GM18502 (cell line): ENCODE measurements around the gene TUBB6.

Source experiments
- ATAC-seq: cut with Tn5 transposase; IDR thresholded peaks from one replicate; pipeline ENCODE4 v1.9.1; 2021; ENCODE audit warnings: mild to moderate bottlenecking; ENCODE audit not compliant: unreplicated experiment, poor library complexity

Gene TUBB6

GRCh38 chr18:12335503-12335902 is 27.5 kb downstream of the TUBB6 start:
- no peak for ATAC-seq

GRCh38 chr18:12336171-12336613 is 28.2 kb downstream of the TUBB6 start:
- no peak for ATAC-seq

- ATAC-seq, result no peak
Measured at GRCh38 chr18:12336887-12337286, 28.8 kb downstream of the TUBB6 start.

GRCh38 chr18:12338382-12338781 is 30.3 kb downstream of the TUBB6 start:
- ATAC-seq, result no peak

- ATAC-seq, result no peak
Measured at GRCh38 chr18:12340945-12341660, 33.1 kb downstream of the TUBB6 start.

GRCh38 chr18:12342661-12343060 is 34.6 kb downstream of the TUBB6 start:
- no peak for ATAC-seq

GRCh38 chr18:12345491-12346239 is 37.6 kb downstream of the TUBB6 start:
- ATAC-seq, result no peak

GRCh38 chr18:12346240-12346565 is 38.2 kb downstream of the TUBB6 start:
- ATAC-seq, result no peak

- no peak for ATAC-seq
Measured at GRCh38 chr18:12347895-12348294, 39.9 kb downstream of the TUBB6 start.

GRCh38 chr18:12352188-12352587 is 44.1 kb downstream of the TUBB6 start:
- no peak for ATAC-seq

- ATAC-seq, result no peak
Measured at GRCh38 chr18:12359515-12359927, 51.5 kb downstream of the TUBB6 start.

GRCh38 chr18:12361770-12362378 is 53.8 kb downstream of the TUBB6 start:
- no peak for ATAC-seq

GRCh38 chr18:12362473-12363174 is 54.6 kb downstream of the TUBB6 start:
- ATAC-seq, result no peak

GRCh38 chr18:12366379-12366778 is 58.3 kb downstream of the TUBB6 start:
- ATAC-seq, result no peak

- no peak for ATAC-seq
Measured at GRCh38 chr18:12366784-12367183, 58.7 kb downstream of the TUBB6 start.

- ATAC-seq, result no peak
Measured at GRCh38 chr18:12369211-12369610, 61.2 kb downstream of the TUBB6 start.

- ATAC-seq, result no peak
Measured at GRCh38 chr18:12371590-12371989, 63.5 kb downstream of the TUBB6 start.

GRCh38 chr18:12372406-12372805 is 64.4 kb downstream of the TUBB6 start:
- ATAC-seq, result no peak

GRCh38 chr18:12373116-12373770 is 65.2 kb downstream of the TUBB6 start:
- ATAC-seq, result no peak

GRCh38 chr18:12373771-12374116 is 65.7 kb downstream of the TUBB6 start:
- no peak for ATAC-seq
